Cardiac muscle cell (in vitro differentiated cells and primary cell): Measurements from ENCODE around the gene OR4X2. TPM values are rescaled to one million over a fixed set of nuclear protein-coding genes. Genes with fewer than 3 reads are reported as not detected.
"Not testable (repeated sequence)": the region's sequence is repeated elsewhere in the genome, so short reads cannot be mapped to it uniquely, and the experiment has no call there.

Experiments used
- DNase-seq, 2 donors: peaks; one replicate each; pipeline versions ENCODE4 v3.0.0 to v3.0.0-alpha.2; 2010 to 2017; ENCODE audit warnings: low read depth in 1 of 2, low spot score in 1 of 2
- H3K27ac ChIP-seq: fragments of 200-600 bp; sonication (generic); 2 replicates; pipeline ENCODE4 v1.5.1; 2016
- H3K27me3 ChIP-seq: fragments of 200-600 bp; sonication (generic); 2 replicates; pipeline ENCODE4 v1.6.0; 2016; ENCODE audit warnings: control low read depth
- H3K36me3 ChIP-seq: fragments of 200-600 bp; sonication (generic); 2 replicates; pipeline ENCODE4 v1.5.1; 2016; ENCODE audit warnings: control low read depth
- H3K4me1 ChIP-seq: fragments of 200-600 bp; sonication (generic); 2 replicates; pipeline ENCODE4 v1.8.1; 2017; ENCODE audit warnings: low read depth, mild to moderate bottlenecking, mixed run types
- H3K4me3 ChIP-seq: fragments of 200-600 bp; sonication (generic); 2 replicates; pipeline ENCODE4 v1.5.1; 2016; ENCODE audit warnings: mild to moderate bottlenecking
- H3K9me3 ChIP-seq: fragments of 200-600 bp; sonication (generic); 2 replicates; pipeline ENCODE4 v1.5.1; 2017; ENCODE audit warnings: low read depth, mild to moderate bottlenecking, control low read depth
- polyA plus RNA-seq: library from polyadenylated mRNA; unstranded; fragments of >200 nt; fragmentation: Nextera tagmentation; extraction: Ambion mirVana; gene quantifications from 2 replicates; pipeline ENCODE4 v1.2.1, GENCODE V29; 2016
- total RNA-seq: library from RNA; depleted of rRNA; stranded (reverse); fragments of >200 nt; gene quantifications from 2 replicates; pipeline ENCODE4 v1.2.3, GENCODE V29; 2016
- TF ChIP-seq, protein P1 (sequence below): IDR thresholded peaks from 2 replicates; pipeline ENCODE4 v1.5.1; 2012; ENCODE audit warnings: low read depth, mild to moderate bottlenecking, low read length

The OR4X2 gene, protein sequence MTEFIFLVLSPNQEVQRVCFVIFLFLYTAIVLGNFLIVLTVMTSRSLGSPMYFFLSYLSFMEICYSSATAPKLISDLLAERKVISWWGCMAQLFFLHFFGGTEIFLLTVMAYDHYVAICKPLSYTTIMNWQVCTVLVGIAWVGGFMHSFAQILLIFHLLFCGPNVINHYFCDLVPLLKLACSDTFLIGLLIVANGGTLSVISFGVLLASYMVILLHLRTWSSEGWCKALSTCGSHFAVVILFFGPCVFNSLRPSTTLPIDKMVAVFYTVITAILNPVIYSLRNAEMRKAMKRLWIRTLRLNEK
- total RNA-seq (not detected in 2 replicates), polyA plus RNA-seq (not detected in 2 replicates)

DNA sequence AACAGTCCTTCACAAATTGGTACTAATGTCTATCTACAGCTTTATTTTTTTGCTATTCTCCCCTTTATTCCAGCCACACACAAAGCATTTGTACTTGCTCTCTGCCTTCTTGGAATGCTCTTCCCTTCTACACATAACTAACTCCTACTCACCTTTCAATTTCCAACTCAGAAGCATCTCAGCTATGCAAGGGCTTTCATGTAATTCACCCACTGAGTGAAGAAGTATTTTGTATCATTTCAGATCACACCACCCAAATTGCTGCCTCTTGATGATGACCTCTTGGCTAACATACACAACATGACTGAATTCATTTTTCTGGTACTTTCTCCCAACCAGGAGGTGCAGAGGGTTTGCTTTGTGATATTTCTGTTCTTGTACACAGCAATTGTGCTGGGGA lies at the start of gene OR4X2:
Gene OR4X2, plus strand, starts transcription at position 301 of the 400 bp plus-strand sequence. Its CDS starts 0 bp downstream, at position 301.
- no peaks in the 10 kb centered on the region for H3K9me3 ChIP-seq

DNA sequence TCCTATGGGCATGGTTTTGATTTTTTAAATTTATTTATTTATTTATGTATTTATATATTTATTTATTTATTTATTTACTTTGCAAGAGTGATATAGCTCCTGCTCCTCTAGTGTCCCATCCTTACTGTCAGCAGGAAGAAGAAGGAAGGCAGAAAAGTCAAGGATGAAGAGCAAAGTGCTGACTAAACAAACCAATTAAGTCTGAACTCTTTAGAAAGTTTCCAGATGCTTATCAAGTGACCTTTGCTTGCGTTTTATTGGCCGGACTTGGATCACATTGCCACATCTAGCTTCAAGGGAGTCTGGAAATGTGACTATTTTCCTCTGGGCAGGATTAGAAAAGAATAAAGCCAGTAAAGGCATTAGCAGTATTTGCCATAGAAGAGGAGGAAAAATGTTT lies 37.0 kb upstream of the OR4X2 start:
- Histone ChIP-seq H3K4me1 (no peaks in the 10 kb centered on the region), H3K36me3 (no peaks in the 10 kb centered on the region), H3K27ac (no peak overlapping the region), H3K27me3 (no peaks in the 10 kb centered on the region), H3K4me3 (no peak overlapping the region), H3K9me3 (no peaks in the 10 kb centered on the region)
- DNase-seq = no peak
- TF ChIP-seq, protein P1, sequence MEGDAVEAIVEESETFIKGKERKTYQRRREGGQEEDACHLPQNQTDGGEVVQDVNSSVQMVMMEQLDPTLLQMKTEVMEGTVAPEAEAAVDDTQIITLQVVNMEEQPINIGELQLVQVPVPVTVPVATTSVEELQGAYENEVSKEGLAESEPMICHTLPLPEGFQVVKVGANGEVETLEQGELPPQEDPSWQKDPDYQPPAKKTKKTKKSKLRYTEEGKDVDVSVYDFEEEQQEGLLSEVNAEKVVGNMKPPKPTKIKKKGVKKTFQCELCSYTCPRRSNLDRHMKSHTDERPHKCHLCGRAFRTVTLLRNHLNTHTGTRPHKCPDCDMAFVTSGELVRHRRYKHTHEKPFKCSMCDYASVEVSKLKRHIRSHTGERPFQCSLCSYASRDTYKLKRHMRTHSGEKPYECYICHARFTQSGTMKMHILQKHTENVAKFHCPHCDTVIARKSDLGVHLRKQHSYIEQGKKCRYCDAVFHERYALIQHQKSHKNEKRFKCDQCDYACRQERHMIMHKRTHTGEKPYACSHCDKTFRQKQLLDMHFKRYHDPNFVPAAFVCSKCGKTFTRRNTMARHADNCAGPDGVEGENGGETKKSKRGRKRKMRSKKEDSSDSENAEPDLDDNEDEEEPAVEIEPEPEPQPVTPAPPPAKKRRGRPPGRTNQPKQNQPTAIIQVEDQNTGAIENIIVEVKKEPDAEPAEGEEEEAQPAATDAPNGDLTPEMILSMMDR = no peak

More for the DNA sequence above, at the start of gene OR4X2:
- Histone ChIP-seq H3K36me3 (no peaks in the 10 kb centered on the region), H3K4me3 (no peak within 1 kb of the TSS), H3K4me1 (no peaks in the 10 kb centered on the region), H3K27ac (no peak within 1 kb of the TSS), H3K27me3 (no peaks in the 10 kb centered on the region)
- DNase-seq = no peak
- TF ChIP-seq, protein P1 = no peak

DNA sequence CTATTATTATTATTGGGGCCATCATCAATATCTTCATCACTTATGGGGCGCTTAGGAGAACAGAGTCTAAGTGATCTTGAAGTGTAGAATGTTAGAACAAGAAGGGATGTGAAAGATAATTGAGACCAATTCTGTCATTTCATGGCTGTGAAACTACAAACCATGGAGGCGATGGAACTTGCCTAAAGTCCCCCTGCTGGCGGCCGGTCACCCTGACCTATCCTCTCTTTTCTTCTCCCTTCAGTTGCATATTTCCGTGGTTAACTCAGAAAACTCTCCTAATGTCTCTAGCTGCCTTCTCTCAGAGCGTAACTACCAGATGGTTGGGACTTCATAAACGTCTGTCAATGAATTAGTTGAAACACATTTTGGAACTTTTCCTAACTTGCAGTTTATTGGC lies 34.9 kb upstream of the OR4X2 start:
- Histone ChIP-seq H3K27me3 (no peaks in the 10 kb centered on the region), H3K4me3 (no peak overlapping the region), H3K36me3 (no peaks in the 10 kb centered on the region), H3K9me3 (no peaks in the 10 kb centered on the region), H3K27ac (no peak overlapping the region), H3K4me1 (no peaks in the 10 kb centered on the region)
- TF ChIP-seq, protein P1 = no peak
- DNase-seq = peak in 1 of 2 donors; percentile 0

DNA sequence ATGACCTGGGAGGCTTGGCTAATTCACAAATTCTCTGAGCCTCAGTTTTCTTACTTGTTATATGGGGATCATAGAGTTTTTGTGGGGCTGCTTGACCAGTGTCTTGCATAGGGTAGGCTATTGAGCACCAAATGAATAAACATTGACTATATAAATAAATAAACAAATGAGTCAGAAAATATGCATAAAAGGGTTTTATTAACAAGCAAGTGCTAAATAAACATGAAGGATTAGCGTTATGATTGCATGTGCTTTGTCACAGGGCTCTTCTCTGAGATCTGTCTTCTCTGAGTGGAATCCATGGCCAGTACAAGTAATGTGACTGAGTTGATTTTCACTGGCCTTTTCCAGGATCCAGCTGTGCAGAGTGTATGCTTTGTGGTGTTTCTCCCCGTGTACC lies 28.4 kb upstream of the OR4X2 start, which contains the start of gene OR4B1:
Gene OR4B1, plus strand, starts transcription at position 301 of the 400 bp plus-strand sequence. Its CDS starts 0 bp downstream, at position 301.
- no peak for DNase-seq
- Histone ChIP-seq H3K9me3 (no peaks in the 10 kb centered on the region), H3K27ac (no peak within 1 kb of the TSS), H3K27me3 (no peaks in the 10 kb centered on the region), H3K4me3 (no peak within 1 kb of the TSS), H3K36me3 (no peaks in the 10 kb centered on the region), H3K4me1 (no peaks in the 10 kb centered on the region)
- TF ChIP-seq, protein P1 = no peak

DNA sequence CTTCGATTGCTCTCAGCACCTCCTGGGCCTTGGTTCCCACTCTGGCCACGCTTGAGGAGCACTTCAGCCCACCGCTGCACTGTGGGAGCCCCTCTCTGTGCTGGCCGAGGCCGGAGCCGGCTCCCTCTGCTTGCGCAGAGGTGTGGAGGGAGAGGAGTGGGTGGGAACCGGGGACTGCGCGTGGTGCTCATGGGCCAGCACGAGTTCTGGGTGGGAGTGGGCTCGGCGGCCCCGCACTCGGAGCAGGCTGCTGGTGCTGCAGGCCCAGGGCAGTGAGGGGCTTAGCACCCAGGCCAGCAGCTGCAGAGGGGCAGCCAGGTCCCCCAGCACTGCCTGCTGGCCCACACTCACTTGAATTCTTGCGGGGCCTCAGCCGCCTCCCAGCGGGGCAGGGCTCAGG lies 16.1 kb upstream of the OR4X2 start:
- no peak overlapping the region for H3K27ac ChIP-seq
- H3K4me3 ChIP-seq = no peak overlapping the region
- H3K36me3 ChIP-seq = no peaks in the 10 kb centered on the region
- H3K4me1 ChIP-seq = no peaks in the 10 kb centered on the region
- H3K27me3 ChIP-seq = no peaks in the 10 kb centered on the region
- H3K9me3 ChIP-seq = no peaks in the 10 kb centered on the region
- no peak for DNase-seq
- TF ChIP-seq, protein P1 = no peak

DNA sequence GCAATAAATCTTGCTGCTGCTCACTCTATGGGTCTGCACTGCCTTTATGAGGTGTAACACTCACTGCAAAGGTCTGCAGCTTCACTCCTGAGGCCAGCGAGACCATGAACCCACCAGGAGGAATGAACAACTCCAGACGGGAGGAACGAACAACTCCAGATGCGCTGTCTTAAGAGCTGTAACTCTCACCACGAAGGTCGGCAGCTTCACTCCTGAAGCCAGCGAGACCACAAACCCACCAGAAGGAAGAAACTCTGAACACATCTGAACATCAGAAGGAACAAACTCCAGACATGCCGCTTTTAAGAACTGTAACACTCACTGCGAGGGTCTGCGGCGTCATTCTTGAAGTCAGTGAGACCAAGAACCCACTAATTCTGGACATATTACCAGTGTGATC lies 14.8 kb upstream of the OR4X2 start:
- H3K4me1 ChIP-seq, H3K4me3 ChIP-seq, H3K27me3 ChIP-seq, H3K9me3 ChIP-seq, H3K27ac ChIP-seq, DNase-seq, H3K36me3 ChIP-seq: not testable (repeated sequence)
